ENCODE data around the gene MAPK7.

Gene MAPK7

GRCh38 chr17:19332371-19333131, 45.7 kb upstream of the MAPK7 start:
- in situ Hi-C loops (cut with MboI; ENCODE audit: low pct_unique_long_range_greater_than_20kb, low sequenced_read_pairs, unreplicated experiment): no loop called here
- TF ChIP-seq CTCF (IDR thresholded peaks at IDR 0.05; ENCODE audit: extremely low read depth, insufficient read depth, missing control alignments): no peak
- DNase-seq (ENCODE audit: low spot score): no peak

DNA sequence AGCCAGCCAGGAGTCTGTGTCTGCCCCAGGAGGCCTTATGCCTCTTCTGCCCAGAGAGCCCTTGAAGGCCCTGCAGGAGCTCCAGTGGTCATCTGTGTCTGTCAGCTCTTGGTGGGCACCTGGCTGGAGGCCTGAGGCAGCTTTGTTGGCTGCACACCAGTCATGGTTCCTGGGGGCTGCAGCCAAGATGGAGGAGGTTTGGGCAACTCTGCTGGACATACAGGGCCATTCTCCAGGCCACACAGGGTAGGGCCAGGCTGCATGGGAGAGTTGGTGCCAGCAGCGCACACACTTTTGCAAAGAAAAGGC, 45.2 kb upstream of the MAPK7 start:
- in situ Hi-C loops (cut with MboI; ENCODE audit: low pct_unique_long_range_greater_than_20kb, low sequenced_read_pairs, unreplicated experiment): no loop called here
- TF ChIP-seq CTCF (IDR thresholded peaks at IDR 0.05; ENCODE audit: extremely low read depth, insufficient read depth, missing control alignments): no peak
- DNase-seq (ENCODE audit: low spot score): no peak

GRCh38 chr17:19333736-19334290, 44.5 kb upstream of the MAPK7 start:
- in situ Hi-C loops (cut with MboI; ENCODE audit: low pct_unique_long_range_greater_than_20kb, low sequenced_read_pairs, unreplicated experiment): no loop called here
- no peak for TF ChIP-seq CTCF (IDR thresholded peaks at IDR 0.05; ENCODE audit: extremely low read depth, insufficient read depth, missing control alignments)
- DNase-seq (ENCODE audit: low spot score): no peak

DNA sequence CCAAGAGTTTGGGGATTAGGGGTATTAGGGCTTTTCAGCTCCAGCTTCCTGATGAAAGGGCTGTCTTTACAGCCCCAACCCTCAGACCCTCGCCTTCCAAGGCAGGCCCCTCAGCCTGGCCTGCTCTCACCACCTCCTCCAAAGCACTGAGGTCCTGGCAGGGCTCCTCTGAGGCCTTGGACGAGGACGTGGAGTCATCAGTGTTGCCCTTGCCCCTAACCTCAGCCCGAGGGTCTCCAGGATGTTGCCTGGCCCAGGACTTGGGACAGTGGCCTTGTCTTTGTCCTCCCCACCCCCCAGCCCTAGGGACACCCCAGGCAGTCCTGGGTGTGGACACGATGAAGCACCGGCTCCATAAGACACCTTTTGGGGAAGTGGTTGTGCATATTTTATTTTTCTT, 44.0 kb upstream of the MAPK7 start:
- in situ Hi-C loops (cut with MboI; ENCODE audit: low pct_unique_long_range_greater_than_20kb, low sequenced_read_pairs, unreplicated experiment): no loop called here
- no peak for TF ChIP-seq CTCF (IDR thresholded peaks at IDR 0.05; ENCODE audit: extremely low read depth, insufficient read depth, missing control alignments)
- DNase-seq (ENCODE audit: low spot score): no peak

GRCh38 chr17:19335951-19336631, 42.2 kb upstream of the MAPK7 start:
- in situ Hi-C loops (cut with MboI; ENCODE audit: low pct_unique_long_range_greater_than_20kb, low sequenced_read_pairs, unreplicated experiment): no loop called here
- no peak for TF ChIP-seq CTCF (IDR thresholded peaks at IDR 0.05; ENCODE audit: extremely low read depth, insufficient read depth, missing control alignments)
- no peak for DNase-seq (ENCODE audit: low spot score)

DNA sequence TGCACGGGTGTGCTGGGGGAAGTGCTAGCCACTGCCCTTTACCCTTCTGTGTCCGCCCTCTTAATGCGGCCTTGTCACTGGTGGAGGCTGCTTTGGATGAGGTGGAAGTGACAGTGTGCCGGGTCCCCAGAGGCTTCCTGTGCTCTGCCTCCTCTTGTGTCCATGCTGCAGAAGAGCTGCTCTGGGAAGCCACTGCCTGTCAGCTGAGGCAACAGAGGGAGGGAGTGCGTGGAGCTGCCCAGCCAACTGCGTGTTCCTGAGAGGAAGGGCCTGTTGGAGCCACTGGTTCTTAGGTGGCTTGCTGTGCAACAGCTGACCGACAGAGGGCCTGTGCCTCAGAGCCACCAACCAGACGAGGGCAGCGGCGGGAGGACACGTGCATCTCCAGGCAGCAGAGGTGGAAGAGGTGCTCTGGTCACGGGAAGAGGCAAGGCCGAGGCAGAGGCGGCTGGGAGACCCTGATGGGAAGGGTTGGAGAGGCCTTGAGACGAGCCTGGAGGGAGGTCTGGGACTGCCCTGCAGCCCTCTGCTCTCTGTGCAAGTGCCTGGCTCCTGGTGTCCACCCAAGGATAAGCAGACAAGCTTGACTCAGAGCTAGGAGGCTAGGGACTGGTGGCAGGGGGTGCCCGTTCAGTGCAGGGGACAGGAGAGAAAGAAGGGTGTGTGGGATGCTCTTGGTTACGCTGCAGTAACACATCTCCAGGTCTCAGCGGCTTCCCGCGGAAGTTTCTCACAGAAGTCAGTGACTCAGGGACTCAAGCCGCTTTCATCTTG, 41.2 kb upstream of the MAPK7 start:
- no peak for DNase-seq (ENCODE audit: low spot score)
- TF ChIP-seq CTCF (IDR thresholded peaks at IDR 0.05; ENCODE audit: extremely low read depth, insufficient read depth, missing control alignments): no peak
- in situ Hi-C loops (cut with MboI; ENCODE audit: low pct_unique_long_range_greater_than_20kb, low sequenced_read_pairs, unreplicated experiment): no loop called here
